GM21423 (cell line): ENCODE data around the gene SPARCL1.

Experiments
- ATAC-seq: cut with Tn5 transposase; IDR thresholded peaks from one replicate; pipeline ENCODE4 v1.9.1; 2021; ENCODE audit warnings: mild to moderate bottlenecking, moderate library complexity; ENCODE audit not compliant: unreplicated experiment

The SPARCL1 gene

GRCh38 chr4:87541521-87541920, 12.3 kb upstream of the SPARCL1 start:
- no peak for ATAC-seq

GRCh38 chr4:87540146-87541058, 11.2 kb upstream of the SPARCL1 start:
- ATAC-seq = no peak

- no peak for ATAC-seq
These were observed 3.7 kb upstream of the SPARCL1 start for GRCh38 chr4:87532907-87533306.

- no peak for ATAC-seq
These were observed 2.9 kb upstream of the SPARCL1 start for GRCh38 chr4:87532109-87532508.

- no peak for ATAC-seq
These were observed 2.4 kb upstream of the SPARCL1 start for GRCh38 chr4:87531621-87532020.

GRCh38 chr4:87530868-87531267, 1.7 kb upstream of the SPARCL1 start:
- no peak for ATAC-seq

GRCh38 chr4:87530229-87530628, 1.1 kb upstream of the SPARCL1 start:
- no peak for ATAC-seq

GRCh38 chr4:87527431-87528220, 1.6 kb downstream of the SPARCL1 start:
- no peak for ATAC-seq

GRCh38 chr4:87525636-87526295, 3.4 kb downstream of the SPARCL1 start:
- no peak for ATAC-seq

GRCh38 chr4:87524456-87524855, 4.7 kb downstream of the SPARCL1 start:
- no peak for ATAC-seq

GRCh38 chr4:87523307-87523706, 5.9 kb downstream of the SPARCL1 start:
- ATAC-seq = no peak

- ATAC-seq = no peak
These were observed 7.3 kb downstream of the SPARCL1 start for GRCh38 chr4:87521757-87522374.

GRCh38 chr4:87521319-87521718, 7.9 kb downstream of the SPARCL1 start:
- ATAC-seq = no peak

- no peak for ATAC-seq
These were observed 11.6 kb downstream of the SPARCL1 start for GRCh38 chr4:87517621-87518020.

GRCh38 chr4:87516683-87517082, 12.5 kb downstream of the SPARCL1 start:
- no peak for ATAC-seq

GRCh38 chr4:87512400-87512799, 16.8 kb downstream of the SPARCL1 start:
- ATAC-seq = no peak

GRCh38 chr4:87511500-87511899, 17.7 kb downstream of the SPARCL1 start:
- ATAC-seq = no peak

- ATAC-seq = no peak
These were observed 18.4 kb downstream of the SPARCL1 start for GRCh38 chr4:87510747-87511146.

- ATAC-seq = no peak
These were observed 22.0 kb downstream of the SPARCL1 start for GRCh38 chr4:87506974-87507701.

- no peak for ATAC-seq
These were observed 23.3 kb downstream of the SPARCL1 start for GRCh38 chr4:87505862-87506261.
